HL-60 (cell line): ENCODE measurements around the gene PCDH15.

Source experiments
- DNase-seq, 2 experiments: peaks; one replicate each; pipeline ENCODE4 v3.0.0-alpha.2; 2010 to 2020; ENCODE audit warnings: low read depth in 1 of 2, low spot score in 1 of 2
- H3K27ac ChIP-seq: fragments of 250-450 bp; sonication (Bioruptor Pico); replicated peaks from 2 replicates; pipeline ENCODE4 v1.5.1; 2020; ENCODE audit warnings: mild to moderate bottlenecking, moderate library complexity
- H3K27me3 ChIP-seq: fragments of 250-450 bp; sonication (Bioruptor Pico); 2 replicates; pipeline ENCODE4 v1.5.1; 2021; ENCODE audit warnings: mild to moderate bottlenecking, moderate library complexity; ENCODE audit not compliant: insufficient read depth, poor library complexity, severe bottlenecking
- H3K4me3 ChIP-seq: replicated peaks from 2 replicates; pipeline ENCODE4 v1.5.1; 2011; ENCODE audit warnings: mild to moderate bottlenecking, control low read depth, low read length; ENCODE audit not compliant: insufficient read depth
- CTCF ChIP-seq: IDR thresholded peaks from one replicate; pipeline ENCODE4 v1.5.1; 2011; ENCODE audit warnings: low read length, control low read depth, inconsistent platforms; ENCODE audit not compliant: insufficient read depth
- GABPA ChIP-seq: IDR thresholded peaks from 2 replicates; pipeline ENCODE4 v1.6.1; 2012; ENCODE audit warnings: low read depth
- POLR2AphosphoS5 ChIP-seq: IDR thresholded peaks from 2 replicates; pipeline ENCODE4 v1.6.1; 2012; ENCODE audit warnings: low read depth
- REST ChIP-seq: IDR thresholded peaks from 2 replicates; pipeline ENCODE4 v1.6.1; 2012; ENCODE audit warnings: low read depth; ENCODE audit not compliant: insufficient replicate concordance
- SPI1 ChIP-seq: IDR thresholded peaks from 2 replicates; pipeline ENCODE4 v1.6.1; 2012; ENCODE audit warnings: low read depth, mild to moderate bottlenecking, borderline replicate concordance

Gene PCDH15

GRCh38 chr10:54081950-54082349 is 719.1 kb downstream of the PCDH15 start:
- Histone ChIP-seq H3K27ac (no peak overlapping the region), H3K27me3 (no peaks in the 10 kb centered on the region), H3K4me3 (no peak overlapping the region)
- TF ChIP-seq CTCF (no peak), POLR2AphosphoS5 (no peak), SPI1 (no peak), REST (no peak), GABPA (no peak)
- no peak for DNase-seq

DNA sequence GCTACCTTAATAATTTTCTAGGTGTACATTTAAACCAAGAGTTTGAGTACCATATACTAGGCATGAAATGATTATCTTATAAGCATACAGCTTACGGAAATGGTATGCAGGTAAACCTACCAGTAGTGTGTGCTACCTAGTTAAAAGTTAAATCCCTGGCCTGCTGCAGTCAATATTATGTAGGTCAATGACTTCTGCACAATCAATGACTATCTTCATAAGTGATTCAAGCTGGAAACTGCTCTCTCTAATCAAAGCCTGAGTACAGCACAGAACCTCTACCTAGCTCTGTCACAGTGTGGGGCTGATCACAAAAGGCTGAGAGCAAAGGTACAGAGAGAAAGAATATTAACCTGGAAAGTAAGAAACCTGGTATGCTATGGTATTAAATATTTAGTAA is 733.7 kb downstream of the PCDH15 start:
- Histone ChIP-seq H3K27me3 (no peaks in the 10 kb centered on the region), H3K4me3 (no peak overlapping the region)
- TF ChIP-seq CTCF (no peak), GABPA (no peak), POLR2AphosphoS5 (no peak), REST (no peak), SPI1 (no peak)

DNA sequence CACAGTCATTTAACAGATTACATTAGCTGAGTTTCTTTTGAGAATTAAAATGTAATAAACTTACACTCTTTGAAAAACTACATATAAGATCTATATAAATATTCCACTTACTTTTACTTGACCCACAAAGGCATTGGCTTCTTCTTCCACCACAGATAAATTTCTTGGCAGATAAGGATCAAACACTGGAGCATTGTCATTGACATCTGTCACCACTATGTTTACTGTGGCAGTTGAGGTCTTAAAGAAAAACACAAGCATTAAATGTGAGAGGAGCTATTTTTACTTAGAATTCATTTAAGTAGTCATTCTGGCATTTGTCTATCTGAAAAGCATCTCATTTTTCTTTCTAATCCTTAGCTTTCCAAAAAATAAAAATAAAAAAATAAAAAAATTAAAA is 734.4 kb downstream of the PCDH15 start:
- no peaks in the 10 kb centered on the region for H3K27me3 ChIP-seq
- H3K4me3 ChIP-seq: no peak overlapping the region
- no peak for TF ChIP-seq POLR2AphosphoS5
- no peak for TF ChIP-seq CTCF
- TF ChIP-seq REST: no peak
- no peak for TF ChIP-seq SPI1
- no peak for TF ChIP-seq GABPA
- DNase-seq: no peak
- no peak overlapping the region for H3K27ac ChIP-seq

More for the DNA sequence above, 733.7 kb downstream of the PCDH15 start:
- H3K27ac ChIP-seq: no peak overlapping the region
- DNase-seq: no peak
